BLaER1 (cell line): ENCODE measurements around the gene ROR1.
A peak's percentile ranks its signal among the peaks of the same experiment; 100 is the strongest.

Source experiments
- H3K27ac ChIP-seq: shearing (Covaris generic); formaldehyde crosslinking; 2 replicates; pipeline ENCODE4 v1.8.1; 2022
- H3K27me3 ChIP-seq: shearing (Covaris generic); formaldehyde crosslinking; 2 replicates; pipeline ENCODE4 v1.8.1; 2022
- H3K36me3 ChIP-seq: shearing (Covaris generic); formaldehyde crosslinking; 2 replicates; pipeline ENCODE4 v1.8.1; 2022
- H3K4me1 ChIP-seq: shearing (Covaris generic); formaldehyde crosslinking; 2 replicates; pipeline ENCODE4 v1.8.1; 2022
- H3K4me2 ChIP-seq: shearing (Covaris generic); formaldehyde crosslinking; 2 replicates; pipeline ENCODE4 v1.8.1; 2022
- H3K4me3 ChIP-seq: shearing (Covaris generic); formaldehyde crosslinking; 2 replicates; pipeline ENCODE4 v1.8.1; 2022
- H3K9ac ChIP-seq: shearing (Covaris generic); formaldehyde crosslinking; 2 replicates; pipeline ENCODE4 v1.8.1; 2022
- H3K9me3 ChIP-seq: shearing (Covaris generic); formaldehyde crosslinking; 2 replicates; pipeline ENCODE4 v1.8.1; 2022
- H4K20me1 ChIP-seq: shearing (Covaris generic); formaldehyde crosslinking; 2 replicates; pipeline ENCODE4 v1.8.1; 2022
- Cebpa-rat ChIP-seq: shearing (Covaris generic); IDR thresholded peaks from 2 replicates; pipeline ENCODE4 v1.8.1; 2022

ROR1 gene

GRCh38 chr1:63898428-63899196 lies 124.8 kb downstream of the ROR1 start:
- Histone ChIP-seq H3K4me3 (no peak overlapping the region), H3K9ac (no peak overlapping the region), H3K4me1 (peaks cover 5% of the 10 kb centered on the region), H4K20me1 (no peaks in the 10 kb centered on the region), H3K27me3 (no peaks in the 10 kb centered on the region), H3K27ac (no peak overlapping the region), H3K4me2 (no peak overlapping the region), H3K9me3 (no peaks in the 10 kb centered on the region), H3K36me3 (no peaks in the 10 kb centered on the region)
- no peak for TF ChIP-seq Cebpa-rat

- Histone ChIP-seq H3K4me2 (no peak overlapping the region), H3K9ac (no peak overlapping the region), H3K27me3 (no peaks in the 10 kb centered on the region), H3K36me3 (no peaks in the 10 kb centered on the region), H3K9me3 (no peaks in the 10 kb centered on the region), H3K27ac (no peak overlapping the region), H3K4me3 (no peak overlapping the region), H3K4me1 (peaks cover 14% of the 10 kb centered on the region), H4K20me1 (no peaks in the 10 kb centered on the region)
- TF ChIP-seq Cebpa-rat = no peak
These were observed 127.3 kb downstream of the ROR1 start for GRCh38 chr1:63901094-63901493.

GRCh38 chr1:63902844-63903589 lies 129.2 kb downstream of the ROR1 start:
- H3K9me3 ChIP-seq = no peaks in the 10 kb centered on the region
- no peak for TF ChIP-seq Cebpa-rat
- H4K20me1 ChIP-seq = no peaks in the 10 kb centered on the region
- no peaks in the 10 kb centered on the region for H3K27me3 ChIP-seq
- H3K36me3 ChIP-seq = no peaks in the 10 kb centered on the region
- H3K4me1 ChIP-seq = peaks cover 14% of the 10 kb centered on the region
- no peak overlapping the region for H3K4me2 ChIP-seq
- H3K27ac ChIP-seq = no peak overlapping the region
- no peak overlapping the region for H3K4me3 ChIP-seq
- H3K9ac ChIP-seq = no peak overlapping the region

- no peaks in the 10 kb centered on the region for H3K36me3 ChIP-seq
- H3K9me3 ChIP-seq = no peaks in the 10 kb centered on the region
- H3K27ac ChIP-seq = no peak overlapping the region
- H3K4me2 ChIP-seq = peak overlapping the region; percentile 57
- peaks cover 14% of the 10 kb centered on the region for H3K4me1 ChIP-seq
- H3K9ac ChIP-seq = no peak overlapping the region
- no peak for TF ChIP-seq Cebpa-rat
- H3K27me3 ChIP-seq = no peaks in the 10 kb centered on the region
- no peaks in the 10 kb centered on the region; the same call in 1 of the 2 replicates for H4K20me1 ChIP-seq
- H3K4me3 ChIP-seq = no peak overlapping the region
These were observed 130.3 kb downstream of the ROR1 start for GRCh38 chr1:63903947-63904610.

GRCh38 chr1:63904826-63905225 lies 131.0 kb downstream of the ROR1 start:
- H3K9ac ChIP-seq = no peak overlapping the region
- peaks cover 14% of the 10 kb centered on the region for H3K4me1 ChIP-seq
- H3K36me3 ChIP-seq = no peaks in the 10 kb centered on the region
- H3K4me3 ChIP-seq = no peak overlapping the region
- no peak for TF ChIP-seq Cebpa-rat
- no peaks in the 10 kb centered on the region for H3K27me3 ChIP-seq
- H3K9me3 ChIP-seq = no peaks in the 10 kb centered on the region
- H3K4me2 ChIP-seq = no peak overlapping the region
- no peaks in the 10 kb centered on the region; the same call in 1 of the 2 replicates for H4K20me1 ChIP-seq
- H3K27ac ChIP-seq = no peak overlapping the region

- Histone ChIP-seq H3K4me2 (no peak overlapping the region), H3K4me3 (no peak overlapping the region)
These were observed 132.4 kb downstream of the ROR1 start for GRCh38 chr1:63906047-63906704.

GRCh38 chr1:63907051-63907450 lies 133.2 kb downstream of the ROR1 start:
- H3K36me3 ChIP-seq = no peaks in the 10 kb centered on the region

More at GRCh38 chr1:63906047-63906704, 132.4 kb downstream of the ROR1 start:
- no peaks in the 10 kb centered on the region; the same call in 1 of the 2 replicates for H4K20me1 ChIP-seq
- no peaks in the 10 kb centered on the region for H3K27me3 ChIP-seq
- H3K4me1 ChIP-seq = peaks cover 14% of the 10 kb centered on the region
- H3K9me3 ChIP-seq = no peaks in the 10 kb centered on the region
- H3K9ac ChIP-seq = no peak overlapping the region
- TF ChIP-seq Cebpa-rat = no peak
- no peak overlapping the region for H3K27ac ChIP-seq
- no peaks in the 10 kb centered on the region for H3K36me3 ChIP-seq

GRCh38 chr1:63908016-63908415 lies 134.2 kb downstream of the ROR1 start:
- H3K9ac ChIP-seq = no peak overlapping the region
- no peaks in the 10 kb centered on the region; the same call in 1 of the 2 replicates for H4K20me1 ChIP-seq
- H3K27ac ChIP-seq = no peak overlapping the region
- no peaks in the 10 kb centered on the region for H3K36me3 ChIP-seq
- no peak overlapping the region for H3K4me3 ChIP-seq
- TF ChIP-seq Cebpa-rat = no peak
- H3K4me1 ChIP-seq = peaks cover 14% of the 10 kb centered on the region
- no peaks in the 10 kb centered on the region for H3K27me3 ChIP-seq
- no peak overlapping the region for H3K4me2 ChIP-seq
- H3K9me3 ChIP-seq = no peaks in the 10 kb centered on the region

More at GRCh38 chr1:63907051-63907450, 133.2 kb downstream of the ROR1 start:
- H3K27ac ChIP-seq = no peak overlapping the region
- H3K4me2 ChIP-seq = no peak overlapping the region
- no peak overlapping the region for H3K9ac ChIP-seq
- H3K4me3 ChIP-seq = no peak overlapping the region
- no peak for TF ChIP-seq Cebpa-rat
- H3K27me3 ChIP-seq = no peaks in the 10 kb centered on the region
- H3K4me1 ChIP-seq = peaks cover 14% of the 10 kb centered on the region
- H3K9me3 ChIP-seq = no peaks in the 10 kb centered on the region
- no peaks in the 10 kb centered on the region; the same call in 1 of the 2 replicates for H4K20me1 ChIP-seq

GRCh38 chr1:63909526-63909925 lies 135.7 kb downstream of the ROR1 start:
- H3K9me3 ChIP-seq = no peaks in the 10 kb centered on the region
- H3K27ac ChIP-seq = no peak overlapping the region
- H3K36me3 ChIP-seq = no peaks in the 10 kb centered on the region
- H3K27me3 ChIP-seq = no peaks in the 10 kb centered on the region
- peaks cover 3% of the 10 kb centered on the region for H3K4me1 ChIP-seq
- no peak overlapping the region for H3K4me3 ChIP-seq
- TF ChIP-seq Cebpa-rat = no peak
- no peak overlapping the region for H3K9ac ChIP-seq
- H3K4me2 ChIP-seq = no peak overlapping the region
- H4K20me1 ChIP-seq = no peaks in the 10 kb centered on the region; the same call in 1 of the 2 replicates
